HL-60/S4 treated with retinoic acid at 250 ng/mL for 4 days and 3 days (cell line): ENCODE data around the gene TSPAN17.

Source experiments
- in situ Hi-C: fragments of 300-500 bp; cut with MboI; formaldehyde crosslinking; loops from 2 replicates; pipeline ENCODE4 v1.7.0; 2022; ENCODE audit warnings: low sequenced_read_pairs

TSPAN17 gene

GRCh38 chr5:176639981-176640380 lies 7.3 kb upstream of the TSPAN17 start:
- in situ Hi-C loops, result no loop called here

- in situ Hi-C loops, result no loop called here
Measured at GRCh38 chr5:176640616-176641015, 6.7 kb upstream of the TSPAN17 start.

GRCh38 chr5:176642675-176643490 lies 4.4 kb upstream of the TSPAN17 start:
- in situ Hi-C loops, result no loop called here

- in situ Hi-C loops, result no loop called here
Measured at GRCh38 chr5:176643491-176644219, 3.6 kb upstream of the TSPAN17 start.

- in situ Hi-C loops, result no loop called here
Measured at GRCh38 chr5:176644294-176644693, 3.0 kb upstream of the TSPAN17 start.

- in situ Hi-C loops, result no loop called here
Measured at GRCh38 chr5:176644878-176645670, 2.2 kb upstream of the TSPAN17 start.

- in situ Hi-C loops, result no loop called here
Measured at GRCh38 chr5:176646049-176646706, 1.1 kb upstream of the TSPAN17 start.

GRCh38 chr5:176646707-176647029 lies 616 bp upstream of the TSPAN17 start:
- in situ Hi-C loops, result no loop called here

- in situ Hi-C loops, result no loop called here
Measured at GRCh38 chr5:176647843-176648473, 674 bp downstream of the TSPAN17 start.

GRCh38 chr5:176648474-176649194 lies 1.4 kb downstream of the TSPAN17 start:
- in situ Hi-C loops, result no loop called here

- in situ Hi-C loops, result loop anchor here (25.0 kb wide), 1 partner anchor 287 kb away; no protein-coding TSS in a partner anchor
Measured at GRCh38 chr5:176650354-176650884, 3.1 kb downstream of the TSPAN17 start.

GRCh38 chr5:176651472-176651980 lies 4.2 kb downstream of the TSPAN17 start:
- in situ Hi-C loops, result loop anchor here (25.0 kb wide), 1 partner anchor 286 kb away; no protein-coding TSS in a partner anchor

- in situ Hi-C loops, result loop anchor here (25.0 kb wide), 1 partner anchor 285 kb away; no protein-coding TSS in a partner anchor
Measured at GRCh38 chr5:176652136-176652535, 4.9 kb downstream of the TSPAN17 start.

GRCh38 chr5:176653401-176654385 lies 6.4 kb downstream of the TSPAN17 start:
- in situ Hi-C loops, result loop anchor here (25.0 kb wide), 1 partner anchor 284 kb away; no protein-coding TSS in a partner anchor

GRCh38 chr5:176654856-176655255 lies 7.6 kb downstream of the TSPAN17 start:
- in situ Hi-C loops, result loop anchor here (25.0 kb wide), 1 partner anchor 282 kb away; no protein-coding TSS in a partner anchor

GRCh38 chr5:176656467-176656990 lies 9.2 kb downstream of the TSPAN17 start:
- in situ Hi-C loops, result loop anchor here (25.0 kb wide), 1 partner anchor 281 kb away; no protein-coding TSS in a partner anchor

GRCh38 chr5:176658007-176658599 lies 10.8 kb downstream of the TSPAN17 start:
- in situ Hi-C loops, result loop anchor here (25.0 kb wide), 1 partner anchor 279 kb away; no protein-coding TSS in a partner anchor
